ENCODE results near the gene MXRA5. TPM values are rescaled to one million over a fixed set of nuclear protein-coding genes. Genes with fewer than 3 reads are reported as not detected.

The MXRA5 gene
- total RNA-seq: 1 to 10 TPM; 1.3 to 3.9 (median 3.2) TPM

- no peak for TF ChIP-seq POLR2AphosphoS5 (IDR thresholded peaks at IDR 0.05)
- no peak for TF ChIP-seq CTCF (IDR thresholded peaks at IDR 0.05)
- TF ChIP-seq POLR2A (IDR thresholded peaks at IDR 0.05; ENCODE audit: low read depth): no peak
- TF ChIP-seq EP300 (IDR thresholded peaks at IDR 0.05): no peak
- peaks cover 0 to 9% (median 0%) of the 10 kb centered on the region in 4 donors for H3K9me3 ChIP-seq
- H3K4me1 ChIP-seq: peaks cover 0 to 12% (median 4%) of the 10 kb centered on the region in 4 donors
- no peak for DNase-seq (ENCODE audit: extremely low spot score)
- WGBS: under 1% methylated on average over 39 of the region's 70 CpGs
- H3K27me3 ChIP-seq: peaks cover 0 to 21% (median 8%) of the 10 kb centered on the region in 4 donors
- peak within 1 kb of the TSS; percentile 23 to 63 (median 42) for H3K27ac ChIP-seq (replicated peaks in 1 of 4)
- intact Hi-C loops (cut with DNase I): no loop called here
- H3K36me3 ChIP-seq: no peaks in the 10 kb centered on the region
- H3K4me3 ChIP-seq: peak within 1 kb of the TSS; percentile 38 to 54 (median 46)
These were observed at the start of gene MXRA5 for GRCh38 chrX:3346501-3347259. Gene MXRA5 (minus strand): TSS chrX:3346652. CDS start chrX:3343833, 2,819 bp downstream.

- Histone ChIP-seq H3K9me3 (no peaks in the 10 kb centered on the region), H3K27ac (replicated peaks in 1 of 4) (no peak overlapping the region), H3K27me3 (no peaks in the 10 kb centered on the region), H3K36me3 (no peaks in the 10 kb centered on the region), H3K4me3 (no peak overlapping the region), H3K4me1 (no peaks in the 10 kb centered on the region)
- DNase-seq (ENCODE audit: extremely low spot score): no peak
- 47% methylated on average over 7 of the region's 7 CpGs for WGBS
- TF ChIP-seq CTCF (IDR thresholded peaks at IDR 0.05): no peak
- no peak for TF ChIP-seq EP300 (IDR thresholded peaks at IDR 0.05)
- no peak for TF ChIP-seq POLR2AphosphoS5 (IDR thresholded peaks at IDR 0.05)
- TF ChIP-seq POLR2A (IDR thresholded peaks at IDR 0.05; ENCODE audit: low read depth): no peak
- intact Hi-C loops (cut with DNase I): no loop called here
These were observed 47.2 kb upstream of the MXRA5 start for GRCh38 chrX:3393581-3394111.

GRCh38 chrX:3393178-3393577 is 46.7 kb upstream of the MXRA5 start:
- Histone ChIP-seq H3K36me3 (no peaks in the 10 kb centered on the region), H3K27me3 (no peaks in the 10 kb centered on the region), H3K4me1 (no peaks in the 10 kb centered on the region), H3K4me3 (no peak overlapping the region), H3K9me3 (no peaks in the 10 kb centered on the region), H3K27ac (replicated peaks in 1 of 4) (no peak overlapping the region)
- no peak for DNase-seq (ENCODE audit: extremely low spot score)
- TF ChIP-seq POLR2A (IDR thresholded peaks at IDR 0.05; ENCODE audit: low read depth): no peak
- TF ChIP-seq EP300 (IDR thresholded peaks at IDR 0.05): no peak
- TF ChIP-seq POLR2AphosphoS5 (IDR thresholded peaks at IDR 0.05): no peak
- no peak for TF ChIP-seq CTCF (IDR thresholded peaks at IDR 0.05)
- intact Hi-C loops (cut with DNase I): no loop called here
- WGBS: 61% methylated on average over 1 of the region's 1 CpG

- no peaks in the 10 kb centered on the region for H3K4me1 ChIP-seq
- no peaks in the 10 kb centered on the region for H3K36me3 ChIP-seq
- H3K27ac ChIP-seq (replicated peaks in 1 of 4): no peak overlapping the region
- WGBS: 40% methylated on average over 2 of the region's 2 CpGs
- H3K27me3 ChIP-seq: no peaks in the 10 kb centered on the region
- no peak overlapping the region for H3K4me3 ChIP-seq
- no peak for TF ChIP-seq POLR2A (IDR thresholded peaks at IDR 0.05; ENCODE audit: low read depth)
- TF ChIP-seq CTCF (IDR thresholded peaks at IDR 0.05): no peak
- TF ChIP-seq EP300 (IDR thresholded peaks at IDR 0.05): no peak
- TF ChIP-seq POLR2AphosphoS5 (IDR thresholded peaks at IDR 0.05): no peak
- intact Hi-C loops (cut with DNase I): no loop called here
- no peak for DNase-seq (ENCODE audit: extremely low spot score)
- no peaks in the 10 kb centered on the region for H3K9me3 ChIP-seq
These were observed 42.0 kb upstream of the MXRA5 start for GRCh38 chrX:3388457-3388856.
